NOMO-1 treated with dmso at 0.1 percent for 144 hours (cell line): Measurements from ENCODE around the gene PSME2.

ENCODE experiments used
- DNase-seq: peaks from one replicate; lab custom pipeline; 2025; ENCODE audit not compliant: unreplicated experiment; lab: John Stamatoyannopoulos, UW

PSME2 gene

DNA sequence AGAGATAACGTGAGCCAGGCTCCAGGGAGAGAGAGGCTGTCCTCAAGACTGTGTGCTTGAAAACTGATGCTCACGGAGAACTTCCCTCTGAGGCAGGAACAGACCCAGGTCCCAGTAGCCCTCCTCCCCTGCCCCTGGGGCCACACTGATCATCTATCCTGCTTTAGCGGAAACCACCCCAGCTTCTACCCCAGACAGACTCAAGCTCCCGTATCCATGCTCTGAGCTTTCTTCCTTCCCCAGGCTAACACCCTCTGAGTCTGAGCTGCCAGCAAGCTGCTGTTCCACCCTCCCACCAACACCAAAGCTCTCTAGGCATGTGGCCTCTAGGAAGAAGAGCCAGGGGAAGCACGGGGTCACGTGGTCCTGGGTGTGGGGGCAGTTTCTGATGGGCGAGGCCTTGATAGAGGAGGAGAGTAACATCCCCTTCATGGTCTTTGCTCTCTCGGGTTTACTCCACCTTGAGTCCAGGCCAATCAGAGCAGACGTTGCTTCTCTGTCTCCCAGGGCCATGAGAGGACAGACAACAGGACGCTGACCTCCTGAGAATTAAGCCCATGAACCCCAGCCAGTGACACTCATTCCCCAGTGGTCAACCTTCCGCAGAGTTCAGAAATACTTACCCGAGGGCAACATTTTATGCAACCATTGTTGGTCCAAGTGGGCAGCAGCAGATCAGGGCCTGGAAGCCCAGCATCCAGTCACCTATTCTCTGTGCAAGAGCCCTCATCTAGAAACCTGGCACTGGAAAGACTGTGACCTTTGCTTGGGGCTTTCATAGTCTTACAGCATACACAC, 50.9 kb downstream of the PSME2 start:
- peak; percentile 42 for DNase-seq

DNA sequence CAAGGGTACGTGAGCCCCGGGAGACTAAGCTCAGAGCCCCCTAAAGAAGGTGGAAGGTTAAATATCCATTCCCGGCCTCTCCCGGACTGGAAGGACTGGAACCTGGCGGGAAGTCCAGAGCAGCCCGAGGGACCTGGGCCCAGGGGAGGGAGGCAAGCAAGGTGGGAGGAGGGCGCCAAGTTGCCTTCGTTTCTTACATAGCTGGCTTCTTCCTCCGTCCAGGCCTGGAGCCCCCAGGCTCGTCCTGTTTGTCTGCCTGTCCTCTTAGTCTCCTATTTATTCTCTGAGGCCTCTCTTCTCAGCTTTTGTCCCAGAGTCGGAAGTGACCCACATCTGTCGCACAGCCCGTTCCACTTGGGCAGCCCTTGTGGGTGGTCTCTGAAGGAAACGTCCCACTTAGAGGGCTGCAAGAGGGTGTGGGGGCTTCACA, 51.6 kb downstream of the PSME2 start:
- no peak for DNase-seq

DNA sequence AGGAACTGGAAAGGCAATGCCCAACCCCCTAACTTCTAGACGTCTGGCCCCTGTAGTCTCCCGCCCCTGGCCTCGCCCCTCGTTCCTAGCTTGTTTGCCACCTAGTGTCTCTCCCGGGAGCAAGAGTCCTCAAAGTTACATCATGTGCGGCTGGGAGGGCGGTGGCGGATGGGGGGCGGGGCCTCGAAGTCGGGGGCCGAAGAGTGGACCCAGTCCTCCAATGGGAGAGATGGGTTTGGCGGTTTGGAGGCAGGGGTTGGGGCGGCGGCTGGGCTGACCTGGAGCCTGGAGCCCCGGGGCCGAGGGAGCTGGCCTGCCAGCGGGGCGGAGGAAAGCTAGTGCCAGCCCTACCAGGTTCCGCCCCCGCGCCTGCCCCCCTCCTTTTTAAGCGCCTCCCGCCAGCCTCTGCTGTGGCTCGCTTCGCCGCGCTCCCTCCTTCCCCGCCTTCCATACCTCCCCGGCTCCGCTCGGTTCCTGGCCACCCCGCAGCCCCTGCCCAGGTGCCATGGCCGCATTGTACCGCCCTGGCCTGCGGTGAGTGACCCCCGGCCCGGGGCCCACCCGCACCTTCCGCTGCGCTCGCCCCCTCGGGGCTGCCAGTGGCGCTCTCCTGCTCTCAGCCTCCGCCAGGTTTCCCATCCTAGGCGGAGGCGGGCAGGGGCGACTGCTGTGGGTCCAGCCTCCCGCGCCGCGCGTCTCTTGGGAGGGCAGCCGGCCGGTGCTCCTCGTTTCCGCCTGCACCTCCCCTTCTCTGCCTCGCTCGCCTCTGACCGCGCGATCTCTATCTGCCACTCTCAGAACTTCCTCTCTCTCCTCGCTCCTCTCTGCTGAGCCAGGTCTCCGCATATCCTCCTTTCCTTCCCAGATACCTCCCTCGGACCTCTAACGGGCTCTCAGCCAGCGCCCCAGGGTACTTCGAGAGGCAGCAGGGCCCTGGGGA, 52.2 kb downstream of the PSME2 start, which contains the start of gene PCK2:
PCK2 (plus strand) TSS at position 411 of the 940 bp plus-strand sequence; CDS start at position 506, 95 bp downstream.
- DNase-seq = peak; percentile 86
